Large intestine (tissue), 3 donors: Measurements from ENCODE around the gene NLGN1. TPM values are rescaled to one million over a fixed set of nuclear protein-coding genes. Genes with fewer than 3 reads are reported as not detected.
A peak's percentile ranks its signal among the peaks of the same experiment; 100 is the strongest.

Source experiments
- DNase-seq, 2 donors: peaks; one replicate each; pipeline versions ENCODE4 v3.0.0 to v3.0.0-alpha.2; 2013
- H3K27ac ChIP-seq: one replicate; pipeline ENCODE4 v1.5.1; 2013; ENCODE audit warnings: low read length
- H3K27me3 ChIP-seq: 2 replicates; pipeline ENCODE4 v1.6.1; 2013; ENCODE audit warnings: low read length; ENCODE audit not compliant: control insufficient read depth, insufficient read depth
- H3K36me3 ChIP-seq: 2 replicates; pipeline ENCODE4 v1.6.1; 2013; ENCODE audit warnings: low read length; ENCODE audit not compliant: control insufficient read depth, insufficient read depth
- H3K4me1 ChIP-seq: one replicate; pipeline ENCODE4 v1.6.1; 2013; ENCODE audit warnings: low read length; ENCODE audit not compliant: control insufficient read depth, insufficient read depth
- H3K4me3 ChIP-seq: one replicate; pipeline ENCODE4 v1.5.1; 2013; ENCODE audit warnings: low read length
- H3K9me3 ChIP-seq: one replicate; pipeline ENCODE4 v1.6.1; 2013; ENCODE audit warnings: mild to moderate bottlenecking, low read depth, low read length, moderate library complexity; ENCODE audit not compliant: control insufficient read depth
- WGBS: methylation state at CpG from one replicate; pipeline ENCODE4 v1.1.5; 2013; ENCODE audit warnings: low lambda C conversion rate; ENCODE audit not compliant: insufficient coverage; 5-methylcytosine and 5-hydroxymethylcytosine counted together
- polyA plus RNA-seq: library from polyadenylated mRNA; unstranded; fragments of 120-200 nt; gene quantifications from one replicate; pipeline ENCODE4 v1.2.1, GENCODE V29; 2013

NLGN1 gene
- polyA plus RNA-seq, 1 donor, result 3.6 TPM

- peaks cover 15% of the 10 kb centered on the region for H3K4me1 ChIP-seq
- peak in 1 of 2 donors; percentile 19 for DNase-seq
- peak overlapping the region; percentile 66 for H3K4me3 ChIP-seq
- WGBS, result 0% methylated on average over 1 of the region's 29 CpGs
- no peak overlapping the region for H3K27ac ChIP-seq
- H3K9me3 ChIP-seq, result peaks cover 11% of the 10 kb centered on the region
- H3K36me3 ChIP-seq, result no peaks in the 10 kb centered on the region
- peaks cover 55% of the 10 kb centered on the region for H3K27me3 ChIP-seq
These were observed 1.1 kb upstream of the NLGN1 start for GRCh38 chr3:173396191-173397041.

- H3K9me3 ChIP-seq, result peaks cover 11% of the 10 kb centered on the region
- peak overlapping the region; percentile 66 for H3K4me3 ChIP-seq
- peak overlapping the region; percentile 52 for H3K27ac ChIP-seq
- H3K4me1 ChIP-seq, result peaks cover 15% of the 10 kb centered on the region
- H3K36me3 ChIP-seq, result no peaks in the 10 kb centered on the region
- WGBS, result no CpG with 5 or more reads among the region's 15 CpGs
- no peak for DNase-seq
- H3K27me3 ChIP-seq, result peaks cover 55% of the 10 kb centered on the region
These were observed 551 bp downstream of the NLGN1 start for GRCh38 chr3:173398111-173398479.

DNA sequence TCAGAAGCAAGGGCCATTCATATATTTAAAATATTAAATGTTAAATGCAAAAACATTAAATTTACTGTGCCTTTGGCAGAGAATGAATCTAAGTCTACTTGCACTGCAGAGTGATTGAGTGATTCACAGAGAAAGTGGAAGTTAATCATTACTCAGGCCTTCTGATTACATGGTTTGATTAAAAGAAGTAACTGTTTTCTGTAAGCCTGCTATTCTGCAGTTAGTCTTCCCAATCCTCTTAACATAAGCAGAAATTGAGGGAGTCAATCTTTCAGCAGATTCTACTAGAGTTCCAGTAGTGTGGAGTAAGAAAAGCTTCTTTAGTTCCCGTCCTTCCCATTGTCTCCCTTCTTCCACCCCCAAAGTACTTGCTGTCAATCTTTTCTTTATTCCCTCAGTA, 1.5 kb downstream of the NLGN1 start:
- 38% methylated on average over 1 of the region's 1 CpG for WGBS

GRCh38 chr3:173401369-173401768, 3.8 kb downstream of the NLGN1 start:
- Histone ChIP-seq H3K27me3 (peaks cover 30% of the 10 kb centered on the region), H3K27ac (no peak overlapping the region), H3K9me3 (peaks cover 4% of the 10 kb centered on the region), H3K4me1 (peaks cover under 1% of the 10 kb centered on the region), H3K36me3 (no peaks in the 10 kb centered on the region), H3K4me3 (no peak overlapping the region)
- DNase-seq, result no peak
- WGBS, result 92% methylated on average over 2 of the region's 3 CpGs

More for the DNA sequence above, 1.5 kb downstream of the NLGN1 start:
- Histone ChIP-seq H3K27me3 (peaks cover 51% of the 10 kb centered on the region), H3K4me3 (no peak overlapping the region), H3K27ac (no peak overlapping the region), H3K4me1 (peaks cover 15% of the 10 kb centered on the region), H3K9me3 (peaks cover 11% of the 10 kb centered on the region), H3K36me3 (no peaks in the 10 kb centered on the region)
- DNase-seq, result no peak

GRCh38 chr3:173402656-173403055, 5.1 kb downstream of the NLGN1 start:
- Histone ChIP-seq H3K4me3 (no peak overlapping the region), H3K27me3 (peaks cover 18% of the 10 kb centered on the region), H3K27ac (no peak overlapping the region), H3K9me3 (peaks cover 1% of the 10 kb centered on the region), H3K36me3 (no peaks in the 10 kb centered on the region), H3K4me1 (no peaks in the 10 kb centered on the region)
- DNase-seq, result no peak
- WGBS, result no CpG with 5 or more reads among the region's 2 CpGs

- WGBS, result 60% methylated on average over 1 of the region's 1 CpG
- Histone ChIP-seq H3K4me1 (no peaks in the 10 kb centered on the region), H3K4me3 (no peak overlapping the region), H3K27ac (no peak overlapping the region), H3K36me3 (no peaks in the 10 kb centered on the region), H3K9me3 (no peaks in the 10 kb centered on the region), H3K27me3 (peaks cover 11% of the 10 kb centered on the region)
- DNase-seq, result no peak
These were observed 5.8 kb downstream of the NLGN1 start for GRCh38 chr3:173403376-173403775.

- H3K27ac ChIP-seq, result no peak overlapping the region
- no peak for DNase-seq
- 100% methylated on average over 1 of the region's 1 CpG for WGBS
- H3K9me3 ChIP-seq, result no peaks in the 10 kb centered on the region
- no peaks in the 10 kb centered on the region for H3K4me1 ChIP-seq
- no peaks in the 10 kb centered on the region for H3K36me3 ChIP-seq
- no peak overlapping the region for H3K4me3 ChIP-seq
- peaks cover 8% of the 10 kb centered on the region for H3K27me3 ChIP-seq
These were observed 6.6 kb downstream of the NLGN1 start for GRCh38 chr3:173404156-173404555.

DNA sequence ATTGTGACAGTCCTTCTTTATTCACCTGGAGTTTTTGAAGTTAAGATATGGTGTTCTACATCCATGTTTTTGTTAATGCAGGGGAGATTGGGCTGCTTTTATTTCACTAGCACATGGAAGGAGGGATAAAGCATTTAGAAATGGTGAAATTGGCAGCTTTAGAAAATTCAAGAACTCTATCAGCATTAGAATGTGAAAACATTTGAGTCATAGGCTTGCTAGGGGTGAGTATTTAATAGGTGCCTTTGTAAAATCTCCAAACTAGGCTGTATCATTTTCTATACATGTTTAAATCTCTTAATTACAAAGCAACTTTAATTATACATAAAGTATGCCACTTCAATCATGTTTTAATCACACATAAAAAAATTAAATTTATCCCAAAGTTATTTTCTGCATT, 12.9 kb downstream of the NLGN1 start:
- DNase-seq, result no peak
- Histone ChIP-seq H3K36me3 (no peaks in the 10 kb centered on the region), H3K9me3 (no peaks in the 10 kb centered on the region), H3K4me1 (no peaks in the 10 kb centered on the region), H3K4me3 (no peak overlapping the region), H3K27me3 (no peaks in the 10 kb centered on the region), H3K27ac (no peak overlapping the region)

- no peaks in the 10 kb centered on the region for H3K27me3 ChIP-seq
- no peaks in the 10 kb centered on the region for H3K36me3 ChIP-seq
- WGBS, result no CpG with 5 or more reads among the region's 1 CpG
- H3K4me1 ChIP-seq, result no peaks in the 10 kb centered on the region
- H3K9me3 ChIP-seq, result no peaks in the 10 kb centered on the region
- DNase-seq, result no peak
- no peak overlapping the region for H3K4me3 ChIP-seq
- no peak overlapping the region for H3K27ac ChIP-seq
These were observed 13.3 kb downstream of the NLGN1 start for GRCh38 chr3:173410849-173411248.

DNA sequence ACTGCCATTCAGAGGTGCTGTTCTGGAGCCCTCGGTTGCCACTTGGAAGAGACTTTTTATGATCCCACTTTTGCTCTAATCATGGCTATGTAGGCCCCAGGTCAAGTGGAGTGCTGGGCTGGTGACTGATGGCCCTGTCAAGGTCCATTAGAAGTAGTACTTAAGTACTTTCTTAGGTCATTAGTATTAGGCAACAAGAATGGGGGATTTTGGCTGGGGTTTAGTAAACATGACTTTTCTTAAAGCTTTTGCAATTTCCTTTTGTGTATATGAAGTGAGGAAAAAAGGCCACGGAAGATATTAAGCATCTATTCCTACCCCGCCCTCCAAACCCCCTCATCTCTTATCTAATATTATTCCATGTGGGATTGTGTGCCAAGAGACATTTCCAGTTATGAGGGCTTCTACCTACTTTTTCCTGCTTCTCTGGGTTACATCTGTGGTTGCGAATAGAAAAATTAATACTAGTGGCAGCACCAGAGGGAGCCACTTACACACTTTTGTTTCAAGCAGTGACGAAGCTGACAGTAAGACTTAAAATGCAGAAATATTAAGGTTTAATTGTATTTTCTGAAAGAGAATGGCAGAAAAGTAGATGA, 13.9 kb downstream of the NLGN1 start:
- H3K9me3 ChIP-seq, result no peaks in the 10 kb centered on the region
- H3K4me3 ChIP-seq, result no peak overlapping the region
- 0% methylated on average over 1 of the region's 5 CpGs for WGBS
- no peak overlapping the region for H3K27ac ChIP-seq
- peak in 1 of 2 donors; percentile 10 for DNase-seq
- no peaks in the 10 kb centered on the region for H3K4me1 ChIP-seq
- no peaks in the 10 kb centered on the region for H3K27me3 ChIP-seq
- no peaks in the 10 kb centered on the region for H3K36me3 ChIP-seq

GRCh38 chr3:173416070-173416469, 18.5 kb downstream of the NLGN1 start:
- DNase-seq, result no peak
- Histone ChIP-seq H3K4me3 (no peak overlapping the region), H3K4me1 (no peaks in the 10 kb centered on the region), H3K27ac (no peak overlapping the region), H3K36me3 (no peaks in the 10 kb centered on the region), H3K9me3 (no peaks in the 10 kb centered on the region), H3K27me3 (no peaks in the 10 kb centered on the region)
- no CpG with 5 or more reads among the region's 1 CpG for WGBS
